ENCODE results near the gene STK36.
"Not testable (repeated sequence)": the region's sequence is repeated elsewhere in the genome, so short reads cannot be mapped to it uniquely, and the experiment has no call there.

STK36 gene

GRCh38 chr2:218663901-218664300 lies 8.0 kb upstream of the STK36 start:
- no peak for DNase-seq (ENCODE audit: low read depth)

GRCh38 chr2:218664653-218665052 lies 7.2 kb upstream of the STK36 start:
- no peak for DNase-seq (ENCODE audit: low read depth)

- no peak for DNase-seq (ENCODE audit: low read depth)
Observed at GRCh38 chr2:218671097-218671653, 711 bp upstream of the STK36 start.

GRCh38 chr2:218679119-218679518 lies 7.2 kb downstream of the STK36 start:
- DNase-seq (ENCODE audit: low read depth): no peak

- DNase-seq (ENCODE audit: low read depth): no peak
Observed at GRCh38 chr2:218680061-218680460, 8.2 kb downstream of the STK36 start.

- DNase-seq (ENCODE audit: low read depth): not testable (repeated sequence)
Observed at GRCh38 chr2:218687400-218688060, 15.6 kb downstream of the STK36 start.

GRCh38 chr2:218691234-218691633 lies 19.3 kb downstream of the STK36 start:
- no peak for DNase-seq (ENCODE audit: low read depth)

GRCh38 chr2:218694405-218695145 lies 22.7 kb downstream of the STK36 start:
- DNase-seq (ENCODE audit: low read depth): no peak

- no peak for DNase-seq (ENCODE audit: low read depth)
Observed at GRCh38 chr2:218698885-218699284, 27.0 kb downstream of the STK36 start.

GRCh38 chr2:218701806-218702205 lies 29.9 kb downstream of the STK36 start:
- no peak for DNase-seq (ENCODE audit: low read depth)

- no peak for DNase-seq (ENCODE audit: low read depth)
Observed at GRCh38 chr2:218703341-218703740, 31.5 kb downstream of the STK36 start.

GRCh38 chr2:218708086-218708485 lies 36.2 kb downstream of the STK36 start:
- DNase-seq (ENCODE audit: low read depth): no peak

GRCh38 chr2:218709908-218710307 lies 38.0 kb downstream of the STK36 start:
- no peak for DNase-seq (ENCODE audit: low read depth)

- DNase-seq (ENCODE audit: low read depth): no peak
Observed at GRCh38 chr2:218710334-218710686, 38.4 kb downstream of the STK36 start.

- DNase-seq (ENCODE audit: low read depth): peak; percentile 99
Observed at GRCh38 chr2:218710687-218711549, 39.0 kb downstream of the STK36 start, which contains the start of gene TTLL4. Gene TTLL4 (plus strand): TSS chr2:218710835. CDS start chr2:218737677, 26,842 bp downstream.

- no peak for DNase-seq (ENCODE audit: low read depth)
Observed at GRCh38 chr2:218711550-218711929, 39.7 kb downstream of the STK36 start.

- no peak for DNase-seq (ENCODE audit: low read depth)
Observed at GRCh38 chr2:218713922-218714321, 42.0 kb downstream of the STK36 start.

- DNase-seq (ENCODE audit: low read depth): no peak
Observed at GRCh38 chr2:218716070-218716469, 44.2 kb downstream of the STK36 start.

GRCh38 chr2:218717262-218717661 lies 45.4 kb downstream of the STK36 start:
- no peak for DNase-seq (ENCODE audit: low read depth)

- no peak for DNase-seq (ENCODE audit: low read depth)
Observed at GRCh38 chr2:218718058-218718457, 46.2 kb downstream of the STK36 start.

- no peak for DNase-seq (ENCODE audit: low read depth)
Observed at GRCh38 chr2:218719457-218719856, 47.6 kb downstream of the STK36 start.
